GM19452 (cell line): ENCODE results near the gene PLEKHA6.
"Not testable (repeated sequence)": the region's sequence is repeated elsewhere in the genome, so short reads cannot be mapped to it uniquely, and the experiment has no call there.

Source experiments
- ATAC-seq: cut with Tn5 transposase; IDR thresholded peaks from one replicate; pipeline ENCODE4 v1.9.1; 2021; ENCODE audit not compliant: unreplicated experiment

The PLEKHA6 gene

DNA sequence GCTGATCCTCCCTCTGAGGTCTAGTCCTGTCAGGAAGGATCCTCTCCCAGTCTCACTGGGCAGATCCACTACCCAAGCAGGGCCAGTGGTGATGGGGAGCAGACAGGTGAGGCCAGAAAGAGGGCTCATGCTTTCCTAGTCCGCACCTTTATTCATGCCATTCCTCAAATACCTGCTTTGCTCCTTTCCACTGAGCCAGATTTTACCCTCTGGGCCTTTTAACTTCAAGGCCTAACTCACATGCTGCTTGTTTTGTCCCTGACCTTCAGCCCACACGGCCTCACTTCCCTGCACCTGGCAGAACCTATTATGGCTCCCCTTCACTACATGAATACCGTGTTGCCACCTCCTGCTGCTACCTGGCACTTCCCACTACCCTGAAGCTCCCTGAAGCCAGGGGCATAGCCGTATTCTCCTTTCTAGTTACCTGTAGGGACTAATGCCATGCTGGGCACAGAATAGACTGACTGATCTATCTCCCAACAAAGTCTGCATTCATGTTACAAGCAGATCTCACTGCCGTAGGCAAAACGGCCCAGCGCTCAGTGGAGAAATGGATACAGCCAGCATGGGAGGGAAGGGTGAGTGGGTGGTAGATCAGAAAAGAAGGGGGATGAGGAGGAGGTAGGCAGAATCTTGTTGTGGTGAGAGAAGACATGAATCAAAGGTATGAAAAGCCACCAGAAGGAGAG is 109.8 kb downstream of the PLEKHA6 start:
- ATAC-seq, result no peak

DNA sequence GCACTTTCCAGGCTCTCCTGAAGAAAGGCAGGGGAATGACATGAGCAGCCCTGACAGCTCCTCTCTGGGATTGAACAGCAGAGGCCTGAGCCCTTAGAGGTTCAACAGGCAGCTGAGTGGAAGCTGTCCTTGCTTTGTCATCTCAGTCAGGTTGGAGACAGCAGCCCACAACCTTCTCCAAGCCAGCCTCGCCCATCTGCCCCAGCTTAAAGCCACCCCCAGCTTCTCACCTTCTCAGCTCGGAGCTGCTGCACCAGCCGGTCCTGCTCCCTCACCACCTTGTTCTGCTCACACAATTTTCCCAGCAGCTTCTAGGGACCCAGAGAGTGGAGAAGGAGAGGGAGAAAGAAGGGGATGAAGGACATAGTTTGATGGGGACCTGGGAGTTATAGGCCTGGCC is 110.8 kb downstream of the PLEKHA6 start:
- ATAC-seq, result no peak

DNA sequence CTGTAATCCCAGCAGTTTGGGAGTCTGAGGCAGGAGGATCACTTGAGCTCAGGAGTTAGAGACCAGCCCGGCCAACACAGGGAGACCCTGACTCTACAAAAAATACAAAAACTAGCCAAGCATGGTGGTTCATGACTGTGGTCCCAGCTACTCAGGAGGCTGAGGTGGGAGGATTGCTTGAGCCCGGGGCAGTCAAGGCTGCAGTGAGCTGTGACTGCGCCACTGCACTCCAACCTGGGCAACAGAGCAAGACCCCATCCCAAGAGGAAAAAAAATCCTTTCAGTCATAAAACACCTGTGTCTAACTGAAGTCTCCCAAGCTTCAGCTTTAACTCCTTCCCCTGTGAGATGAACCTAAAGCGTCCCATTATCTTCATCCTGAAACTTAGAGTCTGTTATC is 112.9 kb downstream of the PLEKHA6 start:
- ATAC-seq, result no peak

DNA sequence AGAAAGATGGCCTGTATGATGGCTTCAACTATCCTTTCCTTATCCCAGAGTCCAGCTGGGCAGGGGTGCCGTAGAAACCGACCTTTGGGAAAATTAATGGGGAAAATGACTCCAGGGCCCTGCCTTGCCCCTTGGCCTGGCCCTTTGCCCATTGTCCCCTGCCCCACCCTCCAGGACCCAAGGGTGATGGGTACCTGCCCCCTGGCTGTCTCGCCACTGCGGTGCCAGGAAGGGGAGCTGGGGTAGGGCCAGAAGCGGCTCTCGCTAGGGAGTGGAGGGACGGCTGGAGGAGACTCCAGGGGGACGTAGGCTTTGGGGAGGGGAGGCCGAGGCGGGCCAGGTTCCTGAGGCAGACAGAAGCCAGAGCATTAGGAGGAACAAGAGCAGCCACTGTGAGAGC is 116.8 kb downstream of the PLEKHA6 start:
- no peak for ATAC-seq

DNA sequence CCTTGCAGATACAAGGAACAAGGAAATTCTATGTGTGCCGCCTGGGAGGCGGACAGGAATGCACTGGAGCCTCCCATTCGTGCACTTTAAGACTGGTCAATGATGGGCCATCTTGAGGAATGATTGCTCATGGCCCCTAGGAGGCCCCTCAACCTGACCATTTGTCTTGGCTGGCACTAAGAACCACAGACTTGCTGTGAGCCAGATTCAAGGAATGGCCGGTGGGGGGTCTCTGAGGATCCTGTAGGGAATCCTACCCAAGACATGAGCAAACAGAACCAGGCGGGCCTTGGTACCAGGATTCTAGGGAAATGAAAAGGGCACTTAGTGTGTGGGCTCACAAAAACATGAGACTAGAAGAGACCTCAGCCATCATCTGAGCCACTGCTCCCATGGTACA is 117.8 kb downstream of the PLEKHA6 start:
- ATAC-seq, result no peak

DNA sequence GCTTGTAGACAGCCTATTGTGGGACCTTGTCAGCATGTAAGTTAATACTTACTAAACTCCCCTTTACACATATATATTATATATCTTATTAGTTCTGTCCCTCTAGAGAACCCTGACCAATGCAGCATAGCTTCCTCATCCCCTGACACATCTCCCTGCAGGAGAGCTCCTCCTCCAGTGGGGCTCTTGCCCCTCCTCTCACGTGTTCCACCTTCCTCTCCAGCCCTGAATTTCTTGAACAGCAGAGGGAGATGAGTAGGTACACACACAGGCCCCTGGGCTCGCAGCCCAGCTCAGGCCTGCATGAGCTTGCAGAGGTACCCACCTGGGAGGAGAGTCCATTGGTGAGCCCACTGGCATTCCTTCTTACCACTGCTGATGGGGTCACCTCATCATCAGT is 118.7 kb downstream of the PLEKHA6 start:
- ATAC-seq, result no peak

DNA sequence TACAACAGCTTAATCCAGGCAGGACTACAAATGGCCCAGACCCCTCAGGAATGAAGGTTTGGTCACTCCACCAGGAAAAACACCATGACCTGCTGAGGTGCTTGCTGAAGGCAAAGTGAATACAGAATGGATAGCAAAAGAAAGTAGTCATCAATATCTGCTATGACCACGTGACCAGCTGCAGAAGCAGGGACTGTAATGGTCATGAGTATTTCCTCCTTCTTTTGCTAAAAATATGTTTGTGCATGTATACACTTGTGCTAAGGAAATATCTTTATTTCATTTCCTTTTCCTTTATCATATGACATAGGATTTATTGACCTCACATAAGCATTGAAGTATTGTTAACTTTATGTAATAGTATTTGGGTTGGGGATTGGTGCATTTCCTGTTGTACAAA is 119.5 kb downstream of the PLEKHA6 start:
- ATAC-seq, result no peak

DNA sequence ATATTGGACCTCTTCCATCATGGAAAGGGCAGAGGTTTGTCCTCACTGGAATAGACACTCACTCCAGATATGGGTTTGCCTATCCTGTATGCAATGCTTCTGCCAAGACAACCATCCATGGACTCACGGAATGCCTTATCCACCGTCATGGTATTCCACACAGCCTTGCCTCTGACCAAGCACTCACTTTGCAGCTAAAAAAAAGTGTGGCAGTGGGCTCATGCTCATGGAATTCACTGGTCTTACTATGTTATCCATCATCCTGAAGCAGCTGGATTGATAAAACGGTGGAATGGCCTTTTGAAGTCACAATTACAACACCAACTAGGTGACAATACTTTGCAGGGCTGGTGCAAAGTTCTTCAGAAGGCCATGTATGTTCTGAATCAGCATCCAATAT is 120.3 kb downstream of the PLEKHA6 start:
- not testable (repeated sequence) for ATAC-seq

DNA sequence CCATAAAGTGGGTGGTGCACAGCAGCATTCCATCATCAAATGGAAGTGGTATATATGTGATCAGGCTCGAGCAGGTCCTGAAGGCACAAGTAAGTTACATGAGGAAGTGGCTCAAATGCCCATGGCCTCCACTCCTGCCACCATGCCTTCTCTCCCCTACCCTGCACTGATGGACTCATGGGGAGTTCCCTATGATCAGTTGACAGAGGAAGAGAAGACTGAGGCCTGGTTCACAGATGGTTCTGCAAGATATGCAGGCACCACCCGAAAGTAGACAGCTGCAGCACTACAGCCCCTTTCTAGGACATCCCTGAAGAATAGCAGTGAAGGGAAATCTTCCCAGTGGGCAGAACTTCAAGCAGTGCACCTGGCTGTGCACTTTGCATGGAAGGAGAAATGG is 121.2 kb downstream of the PLEKHA6 start:
- ATAC-seq, result not testable (repeated sequence)

DNA sequence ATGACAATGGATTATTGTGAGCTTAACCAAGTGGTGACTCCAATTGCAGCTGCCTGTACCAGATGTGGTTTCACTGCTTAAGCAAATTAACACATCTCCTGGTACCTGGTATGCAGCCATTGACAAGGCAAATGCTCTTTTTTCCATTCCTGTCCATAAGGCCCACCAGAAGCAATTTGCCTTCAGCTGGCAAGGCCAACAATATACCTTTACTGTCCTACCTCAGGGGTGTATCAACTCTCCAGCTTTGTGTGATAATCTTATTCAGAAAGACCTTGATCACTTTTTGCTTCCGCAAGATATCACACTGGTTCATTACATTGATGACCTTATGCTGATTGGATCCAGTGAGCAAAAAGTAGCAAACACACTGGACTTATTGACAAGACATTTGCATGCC is 122.2 kb downstream of the PLEKHA6 start:
- not testable (repeated sequence) for ATAC-seq

DNA sequence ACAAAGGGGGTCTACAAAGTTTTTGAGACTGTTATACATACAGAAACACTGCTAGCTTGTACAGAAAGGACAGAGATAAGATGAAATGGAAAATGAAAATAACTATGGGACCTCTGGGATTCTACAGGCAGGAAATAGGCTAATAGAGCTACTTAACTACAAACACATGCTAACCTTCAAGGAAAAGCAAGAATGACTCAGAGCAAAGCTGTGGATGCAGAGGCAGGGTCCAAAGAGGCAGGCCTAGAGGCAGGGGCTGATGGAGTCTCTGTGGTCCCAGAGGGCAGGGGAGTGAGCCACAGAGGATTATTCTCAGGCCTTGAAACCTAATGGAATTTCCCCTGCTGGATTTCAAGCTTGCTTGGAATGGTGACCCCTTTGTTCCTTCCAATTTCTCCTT is 127.2 kb downstream of the PLEKHA6 start:
- no peak for ATAC-seq

DNA sequence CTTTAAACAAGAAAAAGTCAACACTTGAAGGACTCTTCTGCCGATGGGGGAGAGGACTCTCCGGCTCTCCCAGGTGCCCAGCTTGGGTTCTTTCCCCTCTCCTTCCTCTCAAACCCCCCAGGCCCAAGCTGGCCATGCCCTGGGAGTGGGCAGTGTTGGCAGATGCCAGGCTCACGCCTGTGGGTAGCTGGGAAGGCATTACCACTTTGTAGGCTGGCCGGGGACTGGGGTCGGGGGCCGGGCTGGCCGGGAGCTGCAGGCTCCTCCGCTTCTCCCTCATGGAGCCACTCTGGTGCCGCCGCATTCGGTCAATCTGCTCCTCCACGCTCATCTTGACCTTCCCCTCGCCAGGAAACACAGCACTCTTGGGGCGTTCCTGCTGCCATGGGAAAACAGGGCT is 129.5 kb downstream of the PLEKHA6 start:
- ATAC-seq, result no peak

DNA sequence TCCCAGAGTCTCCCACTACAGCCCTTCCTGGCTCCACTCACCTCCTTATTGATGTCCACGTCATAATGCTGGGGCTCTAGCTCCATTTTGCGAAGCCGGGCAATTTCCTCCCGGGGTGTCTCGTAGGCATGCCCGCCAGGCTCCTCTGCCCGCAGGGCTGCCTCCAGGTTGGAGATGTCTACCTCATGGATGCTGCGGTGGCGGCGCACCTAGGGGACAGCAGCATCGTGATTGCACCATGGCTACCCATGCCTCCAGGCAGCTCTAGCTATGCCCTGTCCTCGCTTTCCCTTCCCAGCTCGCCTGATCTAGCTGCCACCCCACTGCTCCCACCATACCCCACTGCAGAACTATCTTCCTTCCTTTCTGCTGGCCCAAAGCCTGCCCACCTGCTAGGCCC is 130.8 kb downstream of the PLEKHA6 start:
- ATAC-seq, result no peak

DNA sequence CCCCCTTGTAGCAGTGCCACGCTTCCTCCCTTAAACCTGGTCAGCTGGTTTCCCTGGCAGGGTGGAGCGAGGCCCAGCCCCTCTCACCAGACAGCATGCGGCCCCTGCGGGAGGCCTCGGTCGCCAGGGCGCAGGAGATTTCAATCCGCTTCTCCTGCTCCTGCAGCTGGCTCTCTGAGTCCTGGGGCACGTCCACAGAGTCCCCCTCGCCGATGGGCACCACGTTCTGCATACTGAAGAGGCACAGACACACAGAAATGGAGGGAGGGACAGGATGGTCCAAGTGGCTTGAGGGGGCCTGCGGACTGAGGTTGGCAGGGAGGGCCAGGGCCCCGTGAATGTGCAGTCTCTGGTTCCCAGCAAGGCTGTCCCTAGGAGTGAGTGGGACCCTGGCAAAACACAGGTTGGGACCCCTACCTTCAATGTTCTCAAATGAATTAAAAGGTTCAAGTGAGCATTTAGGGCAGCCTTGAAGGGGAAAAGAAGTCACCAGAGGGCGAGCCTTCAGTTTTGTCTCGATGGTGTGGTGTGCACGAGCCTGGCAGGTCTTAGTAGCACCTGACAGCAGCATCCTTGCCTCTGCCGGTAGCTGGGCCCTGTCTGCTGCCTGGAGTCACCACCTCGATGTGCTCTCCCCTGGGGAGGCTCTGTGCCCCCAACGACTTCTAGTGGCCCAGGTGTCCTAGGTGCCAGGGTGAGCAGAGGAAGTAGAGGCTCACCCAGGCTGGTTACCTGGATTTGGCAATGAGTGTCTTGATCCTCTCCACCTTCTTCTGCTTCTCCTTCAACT is 131.5 kb downstream of the PLEKHA6 start:
- ATAC-seq, result no peak

DNA sequence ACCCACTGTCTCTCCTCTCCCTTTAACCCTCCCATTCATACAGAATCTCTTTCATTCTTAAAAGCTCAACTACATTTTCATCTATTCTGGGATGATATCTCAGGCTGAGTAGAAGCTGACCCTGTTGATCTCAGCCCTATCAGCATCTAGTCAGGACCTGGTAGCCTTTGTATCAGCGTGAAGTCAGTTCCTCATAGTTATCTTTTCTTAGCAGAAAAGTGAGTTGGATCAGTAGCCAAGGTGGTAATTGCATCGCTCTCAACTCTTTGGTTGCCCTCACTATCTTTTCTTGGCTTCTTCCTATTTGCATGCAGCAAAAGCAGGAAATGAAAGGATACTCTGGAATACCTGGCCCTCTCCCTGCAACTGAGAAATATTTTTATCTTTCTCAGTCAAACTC is 132.4 kb downstream of the PLEKHA6 start:
- no peak for ATAC-seq

DNA sequence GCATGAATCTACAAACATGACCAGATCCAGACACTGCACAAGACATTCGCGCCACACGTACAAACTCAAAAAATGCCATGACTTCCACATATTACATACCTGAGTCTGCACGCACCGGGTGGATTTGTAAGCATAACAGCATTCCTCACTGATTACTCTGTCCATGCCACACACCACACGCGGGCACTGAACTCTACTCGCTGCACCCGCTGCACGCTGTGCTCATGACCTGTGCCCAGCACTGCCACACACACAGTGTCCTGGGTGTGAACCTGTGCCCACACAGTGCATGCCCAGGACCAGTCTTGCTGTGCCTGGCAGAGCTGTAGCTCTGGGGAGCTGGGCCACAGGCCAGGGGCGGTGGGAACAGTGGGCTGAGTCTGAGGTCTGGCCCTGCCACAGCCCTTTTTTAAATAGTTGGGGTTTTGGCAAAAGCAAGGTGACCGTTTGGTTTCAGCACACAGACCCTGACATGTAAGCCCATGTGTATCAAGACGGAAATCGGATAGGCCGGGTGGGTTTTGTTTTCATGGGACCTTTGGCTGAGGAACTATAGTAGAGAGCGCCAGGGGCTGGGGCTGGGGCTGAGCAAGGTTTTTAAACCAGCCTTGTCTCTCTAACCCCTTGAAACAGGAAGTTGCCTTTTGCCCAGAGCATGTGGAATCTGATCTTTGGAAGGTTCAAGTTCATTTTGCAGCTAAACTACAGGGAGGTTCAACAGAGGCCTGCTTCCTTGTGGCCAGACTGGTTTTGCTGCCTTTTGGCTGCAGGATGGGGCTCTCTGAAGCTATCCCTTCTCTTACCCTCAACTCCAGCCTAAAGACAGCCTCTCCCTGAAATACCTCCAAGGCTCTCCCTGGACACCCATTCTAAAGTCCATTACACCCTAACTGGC is 133.6 kb downstream of the PLEKHA6 start:
- ATAC-seq, result no peak

DNA sequence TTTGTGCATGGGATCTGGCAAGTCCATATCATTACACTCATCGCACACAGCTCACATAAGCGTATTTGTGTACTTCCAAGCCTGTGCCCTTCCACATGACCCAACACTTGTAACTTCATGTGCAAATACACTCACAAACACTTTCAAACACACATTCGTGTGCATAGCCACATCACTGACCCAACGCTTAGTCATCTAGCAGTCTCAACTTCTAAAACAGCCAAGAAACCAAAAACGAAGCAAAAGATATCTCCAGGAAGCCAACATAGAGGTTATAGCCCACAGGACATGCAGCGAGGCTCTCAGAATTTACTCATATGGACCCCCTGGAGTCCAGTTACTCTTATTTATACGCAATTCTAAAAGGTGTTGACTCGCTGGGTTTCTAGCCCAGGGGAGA is 135.1 kb downstream of the PLEKHA6 start:
- ATAC-seq, result no peak

DNA sequence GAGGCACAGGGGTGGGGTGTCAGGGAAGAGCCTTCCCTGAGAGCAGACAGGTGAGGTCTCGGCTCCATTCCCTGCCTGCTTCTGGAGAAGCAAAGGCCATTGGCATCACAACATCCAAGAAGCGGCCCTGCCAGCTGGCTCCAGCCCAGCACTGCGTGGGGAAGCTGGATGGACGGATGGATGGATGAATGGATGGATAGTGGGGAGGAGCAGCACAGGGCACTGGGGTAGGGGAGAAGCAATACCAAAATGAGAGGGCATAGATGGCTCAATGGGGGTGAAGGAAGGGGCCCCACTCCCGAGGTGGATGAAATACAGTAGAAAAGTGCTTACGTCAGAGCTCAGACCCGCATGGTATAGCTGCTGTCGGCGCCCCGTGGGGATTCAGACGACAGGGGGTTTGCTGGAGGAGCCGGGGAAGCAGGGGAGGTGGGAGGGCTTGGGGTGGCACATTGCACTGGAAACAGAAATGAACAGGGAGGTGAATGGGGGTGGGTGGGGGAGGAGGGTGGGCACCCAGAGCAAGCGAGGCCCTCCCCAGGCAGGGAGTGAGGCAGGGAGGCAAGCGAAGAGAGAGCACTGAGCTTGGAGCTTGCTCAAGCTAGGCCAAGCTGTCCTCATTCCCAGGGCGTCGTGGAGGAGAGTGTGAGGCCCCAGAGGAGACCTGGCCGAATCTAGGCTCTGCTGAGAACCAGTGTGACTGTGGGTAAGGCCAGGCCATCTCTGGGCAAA is 136.4 kb downstream of the PLEKHA6 start:
- ATAC-seq, result no peak

DNA sequence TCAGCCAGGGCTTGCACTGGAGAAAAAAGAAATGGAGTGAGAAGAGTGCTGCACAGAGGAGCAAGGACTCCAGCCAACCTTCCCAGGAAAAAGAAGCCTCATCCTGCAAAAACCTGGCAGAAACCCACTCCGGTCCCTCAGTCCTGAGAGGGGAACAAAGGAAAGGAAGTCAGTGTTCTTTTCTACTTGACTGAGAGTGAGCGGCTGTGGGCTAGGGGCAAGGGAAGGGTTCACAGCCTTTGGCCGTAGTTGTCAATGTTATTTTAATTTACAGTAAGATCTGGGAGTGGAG is 137.0 kb downstream of the PLEKHA6 start:
- ATAC-seq, result no peak

DNA sequence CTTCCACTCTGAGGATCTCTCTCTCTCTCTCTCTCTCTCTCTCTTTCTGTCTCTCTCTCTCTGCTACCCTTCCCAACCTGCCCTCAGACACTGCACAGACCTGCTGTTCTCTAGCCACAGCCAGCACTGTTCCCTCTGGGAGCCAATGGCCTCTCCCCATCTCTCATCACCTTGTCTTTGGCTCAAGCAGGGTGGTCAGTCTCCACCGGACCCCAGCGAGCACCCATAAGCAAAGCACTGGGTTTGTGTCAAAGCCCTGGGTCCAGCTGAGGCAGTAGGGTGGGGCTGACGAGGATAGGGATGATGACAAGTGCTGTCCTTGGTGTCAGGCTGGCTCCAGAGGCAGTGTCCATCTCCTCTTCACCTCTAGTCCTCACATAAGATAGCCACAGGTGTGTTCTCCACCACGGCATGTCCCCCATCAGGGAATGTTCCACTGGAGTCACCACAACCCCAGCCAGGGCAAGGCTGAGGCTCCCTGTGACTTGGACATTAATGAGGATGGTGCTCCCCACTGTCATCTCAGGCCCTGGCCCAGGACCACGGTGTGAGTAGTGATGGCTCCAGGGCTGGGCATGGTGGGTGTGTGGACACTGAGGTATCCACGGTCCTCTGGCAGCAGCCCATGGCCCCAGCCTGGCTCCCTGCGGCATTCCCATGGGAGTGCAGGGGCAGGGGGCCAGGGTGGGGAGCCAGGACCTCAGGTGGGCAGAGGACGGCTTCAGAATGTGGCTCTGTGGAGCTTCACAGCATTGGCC is 137.5 kb downstream of the PLEKHA6 start:
- no peak for ATAC-seq

DNA sequence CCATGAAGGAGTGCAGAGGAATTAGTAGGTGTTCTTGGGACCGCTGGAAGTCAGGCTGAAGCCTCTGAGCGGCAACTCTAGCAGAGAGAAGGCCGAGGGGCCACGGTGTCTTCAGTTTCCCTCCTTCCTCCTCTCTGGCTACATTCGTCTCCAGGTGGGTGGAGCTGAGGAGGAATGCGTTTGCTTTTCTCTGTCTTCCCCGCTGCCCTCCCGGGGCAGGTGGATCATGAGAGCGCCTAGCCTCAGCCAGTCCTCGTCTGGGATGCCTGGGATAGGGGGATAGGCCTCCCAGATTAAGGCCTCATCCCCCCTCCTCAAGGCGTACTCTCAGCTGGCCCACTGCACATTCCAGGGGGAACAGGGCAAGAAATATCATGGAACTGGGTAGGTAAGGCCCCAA is 138.5 kb downstream of the PLEKHA6 start:
- ATAC-seq, result no peak
